Esophagus squamous epithelium (tissue), 5 donors: Measurements from ENCODE around the gene CBFA2T2. TPM values are rescaled to one million over a fixed set of nuclear protein-coding genes. Genes with fewer than 3 reads are reported as not detected.
A peak's percentile ranks its signal among the peaks of the same experiment; 100 is the strongest.

Experiments used
- DNase-seq: peaks from one replicate; lab custom pipeline; 2025; lab: John Stamatoyannopoulos, UW
- H3K27ac ChIP-seq, 4 donors: fragments of 200-600 bp; sonication (generic); one replicate each; pipeline ENCODE4 v1.5.1; 2016 to 2019; ENCODE audit warnings: mild to moderate bottlenecking in 1 of 4
- H3K27me3 ChIP-seq, 4 donors: fragments of 200-600 bp; sonication (generic); 1 replicate in 3 of 4; 2 replicates in 1 of 4; pipeline versions ENCODE4 v1.5.1 to v1.6.0; 2017 to 2021; ENCODE audit warnings: antibody characterized with exemption in 1 of 4
- H3K36me3 ChIP-seq, 3 donors: fragments of 200-600 bp; sonication (generic); one replicate each; pipeline ENCODE4 v1.5.1; 2016 to 2019
- H3K4me1 ChIP-seq, 3 donors: fragments of 200-600 bp; sonication (generic); one replicate each; pipeline ENCODE4 v1.5.1; 2017 to 2019
- H3K4me3 ChIP-seq, 4 donors: fragments of 200-600 bp; sonication (generic); 1 replicate in 3 of 4; 2 replicates in 1 of 4; pipeline ENCODE4 v1.5.1; 2016 to 2019; ENCODE audit warnings: mild to moderate bottlenecking in 2 of 4, moderate library complexity in 1 of 4
- H3K9me3 ChIP-seq, 3 donors: fragments of 200-600 bp; sonication (generic); one replicate each; pipeline ENCODE4 v1.5.1; 2016 to 2019
- POLR2A ChIP-seq, 4 donors: fragments of 450-650 bp; IDR thresholded peaks; one replicate each; pipeline ENCODE4 v1.6.1; 2017; ENCODE audit warnings: antibody characterized with exemption in 4 of 4, mild to moderate bottlenecking in 4 of 4, moderate library complexity in 3 of 4
- WGBS, 2 donors: methylation state at CpG; one replicate each; pipeline ENCODE4 v1.1.5; 2018; 5-methylcytosine and 5-hydroxymethylcytosine counted together
- intact Hi-C: fragments of 100-400 bp; cut with DNase I; formaldehyde crosslinking; loops from one replicate; pipeline ENCODE4 v1.15.0; 2022
- total RNA-seq, 4 donors: library from RNA; depleted of rRNA; stranded (reverse); fragments of >200 nt; gene quantifications; one replicate each; pipeline ENCODE4 v1.1.0, GENCODE V29; 2016
- TF ChIP-seq, protein P1 (sequence below), 6 experiments: fragments of 450-650 bp in 4 of 6; fragments of 200-600 bp in 2 of 6; sonication (generic) in 2 of 6; IDR thresholded peaks; one replicate each; pipeline ENCODE4 v1.5.1; 2016 to 2019; ENCODE audit warnings: antibody characterized with exemption in 6 of 6, mild to moderate bottlenecking in 4 of 6, moderate library complexity in 4 of 6
- donor health status: DM: yes; HTN: yes; CAD: no.

Gene CBFA2T2
- total RNA-seq, 4 donors from 2014 or later: 10.5 to 15.6 (median 10.8) TPM

DNA sequence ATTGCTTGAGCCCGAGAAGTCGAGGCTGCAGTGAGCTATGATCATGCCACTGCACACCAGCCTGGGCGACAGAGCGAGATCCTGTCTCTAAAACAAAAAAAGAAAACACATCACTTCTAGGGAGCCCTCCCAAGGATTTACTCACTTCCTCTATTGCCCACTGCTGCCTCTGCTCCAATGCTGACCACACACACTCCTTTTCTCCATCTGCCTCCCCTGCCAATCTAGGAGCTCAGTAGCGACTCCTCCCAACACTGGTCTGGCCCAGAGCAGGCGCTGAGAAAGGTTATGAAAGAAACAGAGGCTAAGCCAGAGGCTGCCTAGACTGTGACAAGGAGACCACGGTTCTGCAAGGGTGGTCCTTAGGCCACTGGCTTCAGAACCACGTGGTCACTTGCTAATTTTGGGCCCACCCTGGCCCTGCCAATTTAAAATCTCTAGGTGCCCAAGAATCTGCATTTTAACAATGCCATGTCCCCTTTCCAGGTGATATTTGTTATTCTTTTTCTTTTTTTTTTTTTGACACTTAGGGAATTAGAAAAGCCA, 197.5 kb downstream of the CBFA2T2 start:
- Histone ChIP-seq H3K4me1 (peaks cover 15 to 28% (median 17%) of the 10 kb centered on the region in 3 donors), H3K4me3 (no peak overlapping the region), H3K9me3 (no peaks in the 10 kb centered on the region), H3K27me3 (no peaks in the 10 kb centered on the region), H3K36me3 (no peaks in the 10 kb centered on the region), H3K27ac (peak overlapping the region in 2 of 4 donors; percentile 69 to 90)
- 80 to 82% methylated on average over 8 of the region's 8 CpGs for WGBS, 2 donors
- no peak for DNase-seq
- TF ChIP-seq POLR2A (IDR thresholded peaks at IDR 0.05): no peak
- TF ChIP-seq, protein P1, sequence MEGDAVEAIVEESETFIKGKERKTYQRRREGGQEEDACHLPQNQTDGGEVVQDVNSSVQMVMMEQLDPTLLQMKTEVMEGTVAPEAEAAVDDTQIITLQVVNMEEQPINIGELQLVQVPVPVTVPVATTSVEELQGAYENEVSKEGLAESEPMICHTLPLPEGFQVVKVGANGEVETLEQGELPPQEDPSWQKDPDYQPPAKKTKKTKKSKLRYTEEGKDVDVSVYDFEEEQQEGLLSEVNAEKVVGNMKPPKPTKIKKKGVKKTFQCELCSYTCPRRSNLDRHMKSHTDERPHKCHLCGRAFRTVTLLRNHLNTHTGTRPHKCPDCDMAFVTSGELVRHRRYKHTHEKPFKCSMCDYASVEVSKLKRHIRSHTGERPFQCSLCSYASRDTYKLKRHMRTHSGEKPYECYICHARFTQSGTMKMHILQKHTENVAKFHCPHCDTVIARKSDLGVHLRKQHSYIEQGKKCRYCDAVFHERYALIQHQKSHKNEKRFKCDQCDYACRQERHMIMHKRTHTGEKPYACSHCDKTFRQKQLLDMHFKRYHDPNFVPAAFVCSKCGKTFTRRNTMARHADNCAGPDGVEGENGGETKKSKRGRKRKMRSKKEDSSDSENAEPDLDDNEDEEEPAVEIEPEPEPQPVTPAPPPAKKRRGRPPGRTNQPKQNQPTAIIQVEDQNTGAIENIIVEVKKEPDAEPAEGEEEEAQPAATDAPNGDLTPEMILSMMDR (IDR thresholded peaks at IDR 0.05): no peak
- intact Hi-C loops: no loop called here

- no peak for DNase-seq
- Histone ChIP-seq H3K27me3 (no peaks in the 10 kb centered on the region), H3K4me1 (peaks cover 15 to 28% (median 17%) of the 10 kb centered on the region in 3 donors), H3K4me3 (no peak overlapping the region), H3K27ac (no peak overlapping the region), H3K36me3 (no peaks in the 10 kb centered on the region), H3K9me3 (no peaks in the 10 kb centered on the region)
- intact Hi-C loops: no loop called here
- no peak for TF ChIP-seq POLR2A (IDR thresholded peaks at IDR 0.05)
- TF ChIP-seq, protein P1 (IDR thresholded peaks at IDR 0.05): no peak
- 90 to 94% methylated on average over 2 to 3 of the region's 3 CpGs for WGBS, 2 donors
Observed at GRCh38 chr20:33687993-33688937, 198.4 kb downstream of the CBFA2T2 start.

DNA sequence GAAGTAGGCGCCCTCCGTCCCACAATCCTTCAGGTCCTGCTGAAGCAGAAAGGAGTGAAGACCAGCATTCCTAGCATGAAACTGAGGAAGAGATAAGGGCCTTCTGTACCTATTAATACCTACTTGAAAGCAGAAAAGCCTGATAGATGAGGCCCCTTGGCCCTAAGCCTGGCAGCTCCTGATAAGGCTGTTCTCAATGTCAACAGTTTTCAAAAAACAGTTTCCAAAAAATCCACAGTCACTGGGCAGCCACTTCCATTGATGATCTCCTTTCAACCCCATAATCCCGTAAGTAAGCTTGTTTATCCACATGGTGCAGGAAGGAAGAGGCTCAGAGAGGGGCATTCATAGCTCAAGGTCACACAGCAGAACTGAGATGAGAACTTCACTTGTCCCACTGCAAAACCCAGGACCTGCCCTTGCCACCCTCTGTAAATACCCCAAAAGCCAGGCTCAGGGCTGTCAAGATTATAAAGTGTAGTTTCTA, 199.1 kb downstream of the CBFA2T2 start:
- TF ChIP-seq, protein P1 (IDR thresholded peaks at IDR 0.05): no peak
- no peak for TF ChIP-seq POLR2A (IDR thresholded peaks at IDR 0.05)
- Histone ChIP-seq H3K27me3 (no peaks in the 10 kb centered on the region), H3K27ac (no peak overlapping the region), H3K9me3 (no peaks in the 10 kb centered on the region), H3K4me3 (no peak overlapping the region), H3K36me3 (no peaks in the 10 kb centered on the region), H3K4me1 (peaks cover 15 to 30% (median 17%) of the 10 kb centered on the region in 3 donors)
- WGBS, 2 donors: 77 to 81% methylated on average over 1 to 3 of the region's 3 CpGs
- DNase-seq: no peak
- intact Hi-C loops: no loop called here

- no peak overlapping the region for H3K4me3 ChIP-seq
- no peak for TF ChIP-seq POLR2A (IDR thresholded peaks at IDR 0.05)
- TF ChIP-seq, protein P1 (IDR thresholded peaks at IDR 0.05): no peak
- H3K27ac ChIP-seq: no peak overlapping the region
- no peak for DNase-seq
- H3K4me1 ChIP-seq: peaks cover 15 to 30% (median 17%) of the 10 kb centered on the region in 3 donors
- no peaks in the 10 kb centered on the region for H3K36me3 ChIP-seq
- intact Hi-C loops: no loop called here
- H3K9me3 ChIP-seq: no peaks in the 10 kb centered on the region
- H3K27me3 ChIP-seq: no peaks in the 10 kb centered on the region
- 88 to 93% methylated on average over 1 of the region's 1 CpG for WGBS, 2 donors
Observed at GRCh38 chr20:33689493-33689892, 199.6 kb downstream of the CBFA2T2 start.

DNA sequence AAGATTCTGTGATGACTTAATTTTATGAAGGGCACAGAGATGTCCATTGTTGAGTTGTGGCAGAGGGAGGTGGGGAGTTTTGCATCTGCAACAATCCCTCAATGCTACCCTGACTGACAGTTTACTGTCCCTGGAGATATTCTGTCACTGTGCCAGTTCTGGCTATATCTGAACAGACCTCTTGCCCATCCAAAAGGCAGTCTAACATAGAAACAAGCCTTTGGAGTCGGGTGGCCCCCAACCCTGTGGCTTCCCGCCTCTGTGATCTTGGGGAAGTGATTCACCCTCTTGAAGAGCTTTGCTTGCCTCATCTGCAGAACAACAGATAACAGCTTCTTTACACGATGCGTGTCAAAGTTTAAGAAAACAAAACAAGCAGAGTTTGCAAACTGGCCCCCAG, 200.1 kb downstream of the CBFA2T2 start:
- Histone ChIP-seq H3K36me3 (no peaks in the 10 kb centered on the region), H3K27me3 (no peaks in the 10 kb centered on the region), H3K9me3 (no peaks in the 10 kb centered on the region), H3K4me3 (no peak overlapping the region), H3K4me1 (peaks cover 12 to 30% (median 12%) of the 10 kb centered on the region in 3 donors), H3K27ac (no peak overlapping the region)
- TF ChIP-seq, protein P1 (IDR thresholded peaks at IDR 0.05): no peak
- TF ChIP-seq POLR2A (IDR thresholded peaks at IDR 0.05): no peak
- DNase-seq: no peak
- WGBS, 2 donors: 30 to 48% methylated on average over 3 to 4 of the region's 4 CpGs
- intact Hi-C loops: no loop called here
